GM13977 (cell line): Measurements from ENCODE around the gene COL4A2.

Source experiments
- DNase-seq: peaks from one replicate; pipeline ENCODE4 v3.0.0; 2012; ENCODE audit warnings: low spot score
- CTCF ChIP-seq: IDR thresholded peaks from 2 replicates; pipeline ENCODE4 v1.5.1; 2012; ENCODE audit warnings: mild to moderate bottlenecking, control low read depth; ENCODE audit not compliant: insufficient read depth; ENCODE audit errors: extremely low read depth, missing control alignments
- in situ Hi-C: fragments of 300-500 bp; cut with MboI; formaldehyde crosslinking; loops from one replicate; pipeline ENCODE4 v1.12.0; 2022; ENCODE audit warnings: low sequenced_read_pairs, low pct_unique_long_range_greater_than_20kb, mixed read lengths, inconsistent platforms; ENCODE audit not compliant: unreplicated experiment

COL4A2 gene

GRCh38 chr13:110281736-110282135 is 25.3 kb upstream of the COL4A2 start:
- TF ChIP-seq CTCF = no peak
- in situ Hi-C loops = no loop called here
- DNase-seq = no peak

- in situ Hi-C loops = no loop called here
- no peak for DNase-seq
- TF ChIP-seq CTCF = no peak
Measured at GRCh38 chr13:110282316-110282841, 24.7 kb upstream of the COL4A2 start.

GRCh38 chr13:110283736-110284517 is 23.2 kb upstream of the COL4A2 start:
- in situ Hi-C loops = no loop called here
- no peak for DNase-seq
- TF ChIP-seq CTCF = no peak

- DNase-seq = no peak
- no peak for TF ChIP-seq CTCF
- in situ Hi-C loops = no loop called here
Measured at GRCh38 chr13:110284779-110285484, 22.2 kb upstream of the COL4A2 start.

GRCh38 chr13:110285991-110286832 is 20.9 kb upstream of the COL4A2 start:
- no peak for DNase-seq
- in situ Hi-C loops = no loop called here
- no peak for TF ChIP-seq CTCF
